Measurements from ENCODE around the gene ATXN2L.

ATXN2L gene

DNA sequence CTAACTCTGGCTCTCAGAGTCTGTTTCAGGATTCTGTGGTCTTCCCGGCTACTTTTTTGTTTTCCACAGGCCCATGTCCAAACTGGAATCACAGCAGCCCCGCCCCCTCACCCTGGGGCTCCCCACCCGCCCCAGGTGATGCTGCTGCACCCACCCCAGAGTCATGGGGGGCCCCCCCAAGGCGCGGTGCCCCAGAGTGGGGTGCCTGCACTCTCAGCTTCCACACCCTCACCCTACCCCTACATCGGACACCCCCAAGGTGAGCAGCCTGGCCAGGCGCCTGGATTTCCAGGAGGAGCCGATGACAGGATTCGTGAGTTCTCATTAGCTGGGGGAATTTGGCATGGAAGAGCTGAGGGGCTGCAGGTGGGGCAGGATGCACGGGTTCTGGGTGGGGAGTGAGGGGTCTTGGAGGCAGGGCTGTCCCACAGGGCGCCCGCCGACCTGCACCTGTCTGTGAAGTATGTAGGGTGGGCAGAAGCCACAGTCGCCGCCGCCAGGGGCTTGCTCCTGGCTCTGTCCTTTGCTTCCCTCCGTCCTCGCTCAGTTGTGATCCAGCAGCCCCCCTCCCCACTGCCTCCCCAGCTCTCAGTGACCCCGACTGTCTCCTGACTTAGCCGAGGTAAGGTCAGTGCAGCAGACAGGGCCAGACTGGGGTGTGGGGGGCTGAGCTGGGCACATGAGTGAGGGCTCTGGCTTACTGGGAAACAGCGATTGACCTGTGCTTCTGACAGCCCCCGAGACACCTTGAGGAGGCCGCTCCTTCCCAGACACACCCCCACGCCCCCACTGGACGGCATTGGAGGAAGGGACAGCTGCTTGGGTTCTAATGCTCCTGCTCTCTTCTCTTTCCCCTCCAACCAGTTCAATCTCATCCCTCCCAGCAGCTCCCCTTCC, 13.3 kb downstream of the ATXN2L start (continued):
- TF ChIP-seq ZNF561 (tag by site-specific recombination; IDR thresholded peaks at IDR 0.05; ENCODE audit: borderline replicate concordance) (no peak), ZNF629 (tag by site-specific recombination; IDR thresholded peaks at IDR 0.05) (no peak), ZNF777 (tag by site-specific recombination; IDR thresholded peaks at IDR 0.05; ENCODE audit: borderline replicate concordance) (no peak), ZNF2 (tag by site-specific recombination; IDR thresholded peaks at IDR 0.05) (no peak), ZNF501 (tag by site-specific recombination; IDR thresholded peaks at IDR 0.05) (no peak), KLF1 (tag by site-specific recombination; IDR thresholded peaks at IDR 0.05) (peak; percentile 77), YY2 (tag by site-specific recombination; IDR thresholded peaks at IDR 0.05) (no peak), ZNF133 (tag by site-specific recombination; IDR thresholded peaks at IDR 0.05) (no peak), KLF9 (tag by site-specific recombination; IDR thresholded peaks at IDR 0.05; ENCODE audit: low read depth) (peak; percentile 90), ZNF23 (tag by site-specific recombination; IDR thresholded peaks at IDR 0.05; ENCODE audit: borderline replicate concordance) (no peak)
- TF ChIP-seq, protein P1, sequence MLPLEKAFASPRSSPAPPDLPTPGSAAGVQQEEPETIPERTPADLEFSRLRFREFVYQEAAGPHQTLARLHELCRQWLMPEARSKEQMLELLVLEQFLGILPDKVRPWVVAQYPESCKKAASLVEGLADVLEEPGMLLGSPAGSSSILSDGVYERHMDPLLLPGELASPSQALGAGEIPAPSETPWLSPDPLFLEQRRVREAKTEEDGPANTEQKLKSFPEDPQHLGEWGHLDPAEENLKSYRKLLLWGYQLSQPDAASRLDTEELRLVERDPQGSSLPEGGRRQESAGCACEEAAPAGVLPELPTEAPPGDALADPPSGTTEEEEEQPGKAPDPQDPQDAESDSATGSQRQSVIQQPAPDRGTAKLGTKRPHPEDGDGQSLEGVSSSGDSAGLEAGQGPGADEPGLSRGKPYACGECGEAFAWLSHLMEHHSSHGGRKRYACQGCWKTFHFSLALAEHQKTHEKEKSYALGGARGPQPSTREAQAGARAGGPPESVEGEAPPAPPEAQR (tag by site-specific recombination; IDR thresholded peaks at IDR 0.05), result no peak
- TF ChIP-seq, protein P2, sequence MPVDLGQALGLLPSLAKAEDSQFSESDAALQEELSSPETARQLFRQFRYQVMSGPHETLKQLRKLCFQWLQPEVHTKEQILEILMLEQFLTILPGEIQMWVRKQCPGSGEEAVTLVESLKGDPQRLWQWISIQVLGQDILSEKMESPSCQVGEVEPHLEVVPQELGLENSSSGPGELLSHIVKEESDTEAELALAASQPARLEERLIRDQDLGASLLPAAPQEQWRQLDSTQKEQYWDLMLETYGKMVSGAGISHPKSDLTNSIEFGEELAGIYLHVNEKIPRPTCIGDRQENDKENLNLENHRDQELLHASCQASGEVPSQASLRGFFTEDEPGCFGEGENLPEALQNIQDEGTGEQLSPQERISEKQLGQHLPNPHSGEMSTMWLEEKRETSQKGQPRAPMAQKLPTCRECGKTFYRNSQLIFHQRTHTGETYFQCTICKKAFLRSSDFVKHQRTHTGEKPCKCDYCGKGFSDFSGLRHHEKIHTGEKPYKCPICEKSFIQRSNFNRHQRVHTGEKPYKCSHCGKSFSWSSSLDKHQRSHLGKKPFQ (tag by site-specific recombination; IDR thresholded peaks at IDR 0.05), result no peak
- TF ChIP-seq, protein P3, sequence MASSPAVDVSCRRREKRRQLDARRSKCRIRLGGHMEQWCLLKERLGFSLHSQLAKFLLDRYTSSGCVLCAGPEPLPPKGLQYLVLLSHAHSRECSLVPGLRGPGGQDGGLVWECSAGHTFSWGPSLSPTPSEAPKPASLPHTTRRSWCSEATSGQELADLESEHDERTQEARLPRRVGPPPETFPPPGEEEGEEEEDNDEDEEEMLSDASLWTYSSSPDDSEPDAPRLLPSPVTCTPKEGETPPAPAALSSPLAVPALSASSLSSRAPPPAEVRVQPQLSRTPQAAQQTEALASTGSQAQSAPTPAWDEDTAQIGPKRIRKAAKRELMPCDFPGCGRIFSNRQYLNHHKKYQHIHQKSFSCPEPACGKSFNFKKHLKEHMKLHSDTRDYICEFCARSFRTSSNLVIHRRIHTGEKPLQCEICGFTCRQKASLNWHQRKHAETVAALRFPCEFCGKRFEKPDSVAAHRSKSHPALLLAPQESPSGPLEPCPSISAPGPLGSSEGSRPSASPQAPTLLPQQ (tag by site-specific recombination; IDR thresholded peaks at IDR 0.05), result no peak
- TF ChIP-seq, protein P4, sequence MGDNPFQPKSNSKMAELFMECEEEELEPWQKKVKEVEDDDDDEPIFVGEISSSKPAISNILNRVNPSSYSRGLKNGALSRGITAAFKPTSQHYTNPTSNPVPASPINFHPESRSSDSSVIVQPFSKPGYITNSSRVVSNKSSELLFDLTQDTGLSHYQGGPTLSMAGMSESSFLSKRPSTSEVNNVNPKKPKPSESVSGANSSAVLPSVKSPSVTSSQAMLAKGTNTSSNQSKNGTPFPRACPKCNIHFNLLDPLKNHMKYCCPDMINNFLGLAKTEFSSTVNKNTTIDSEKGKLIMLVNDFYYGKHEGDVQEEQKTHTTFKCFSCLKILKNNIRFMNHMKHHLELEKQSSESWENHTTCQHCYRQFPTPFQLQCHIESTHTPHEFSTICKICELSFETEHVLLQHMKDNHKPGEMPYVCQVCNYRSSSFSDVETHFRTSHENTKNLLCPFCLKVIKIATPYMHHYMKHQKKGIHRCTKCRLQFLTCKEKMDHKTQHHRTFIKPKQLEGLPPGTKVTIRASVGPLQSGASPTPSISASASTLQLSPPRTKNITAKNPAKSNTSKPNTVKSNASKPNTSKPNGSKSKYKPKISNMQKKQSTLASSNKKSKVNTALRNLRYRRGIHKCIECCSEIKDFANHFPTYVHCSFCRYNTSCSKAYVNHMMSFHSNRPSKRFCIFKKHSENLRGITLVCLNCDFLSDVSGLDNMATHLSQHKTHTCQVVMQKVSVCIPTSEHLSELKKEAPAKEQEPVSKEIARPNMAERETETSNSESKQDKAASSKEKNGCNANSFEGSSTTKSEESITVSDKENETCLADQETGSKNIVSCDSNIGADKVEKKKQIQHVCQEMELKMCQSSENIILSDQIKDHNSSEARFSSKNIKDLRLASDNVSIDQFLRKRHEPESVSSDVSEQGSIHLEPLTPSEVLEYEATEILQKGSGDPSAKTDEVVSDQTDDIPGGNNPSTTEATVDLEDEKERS (tag by site-specific recombination; IDR thresholded peaks at IDR 0.05), result no peak
- TF ChIP-seq, protein P5, sequence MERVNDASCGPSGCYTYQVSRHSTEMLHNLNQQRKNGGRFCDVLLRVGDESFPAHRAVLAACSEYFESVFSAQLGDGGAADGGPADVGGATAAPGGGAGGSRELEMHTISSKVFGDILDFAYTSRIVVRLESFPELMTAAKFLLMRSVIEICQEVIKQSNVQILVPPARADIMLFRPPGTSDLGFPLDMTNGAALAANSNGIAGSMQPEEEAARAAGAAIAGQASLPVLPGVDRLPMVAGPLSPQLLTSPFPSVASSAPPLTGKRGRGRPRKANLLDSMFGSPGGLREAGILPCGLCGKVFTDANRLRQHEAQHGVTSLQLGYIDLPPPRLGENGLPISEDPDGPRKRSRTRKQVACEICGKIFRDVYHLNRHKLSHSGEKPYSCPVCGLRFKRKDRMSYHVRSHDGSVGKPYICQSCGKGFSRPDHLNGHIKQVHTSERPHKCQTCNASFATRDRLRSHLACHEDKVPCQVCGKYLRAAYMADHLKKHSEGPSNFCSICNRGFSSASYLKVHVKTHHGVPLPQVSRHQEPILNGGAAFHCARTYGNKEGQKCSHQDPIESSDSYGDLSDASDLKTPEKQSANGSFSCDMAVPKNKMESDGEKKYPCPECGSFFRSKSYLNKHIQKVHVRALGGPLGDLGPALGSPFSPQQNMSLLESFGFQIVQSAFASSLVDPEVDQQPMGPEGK (tag by site-specific recombination; IDR thresholded peaks at IDR 0.05), result peak; percentile 57
- TF ChIP-seq, protein P6, sequence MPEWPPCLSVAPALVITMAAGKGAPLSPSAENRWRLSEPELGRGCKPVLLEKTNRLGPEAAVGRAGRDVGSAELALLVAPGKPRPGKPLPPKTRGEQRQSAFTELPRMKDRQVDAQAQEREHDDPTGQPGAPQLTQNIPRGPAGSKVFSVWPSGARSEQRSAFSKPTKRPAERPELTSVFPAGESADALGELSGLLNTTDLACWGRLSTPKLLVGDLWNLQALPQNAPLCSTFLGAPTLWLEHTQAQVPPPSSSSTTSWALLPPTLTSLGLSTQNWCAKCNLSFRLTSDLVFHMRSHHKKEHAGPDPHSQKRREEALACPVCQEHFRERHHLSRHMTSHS (tag by site-specific recombination; IDR thresholded peaks at IDR 0.05), result no peak
